HG03457 (cell line): ENCODE data around the gene LRMDA.
"Not testable (repeated sequence)": the region's sequence is repeated elsewhere in the genome, so short reads cannot be mapped to it uniquely, and the experiment has no call there.

Source experiments
- ATAC-seq: cut with Tn5 transposase; IDR thresholded peaks from one replicate; pipeline ENCODE4 v1.9.1; 2021; ENCODE audit warnings: moderate number of reproducible peaks; ENCODE audit not compliant: unreplicated experiment

Gene LRMDA

GRCh38 chr10:76576276-76576962 is 1145.0 kb downstream of the LRMDA start:
- no peak for ATAC-seq

GRCh38 chr10:76577455-76577854 is 1146.0 kb downstream of the LRMDA start:
- no peak for ATAC-seq

- no peak for ATAC-seq
Observed at GRCh38 chr10:76581506-76582256, 1150.3 kb downstream of the LRMDA start.

- ATAC-seq: no peak
Observed at GRCh38 chr10:76582531-76582930, 1151.1 kb downstream of the LRMDA start.

- no peak for ATAC-seq
Observed at GRCh38 chr10:76583711-76584161, 1152.3 kb downstream of the LRMDA start.

- ATAC-seq: not testable (repeated sequence)
Observed at GRCh38 chr10:76584466-76584865, 1153.0 kb downstream of the LRMDA start.
